Ovary (tissue), 3 donors: ENCODE measurements around the gene SLC12A5.

Source experiments
- EP300 ChIP-seq: sonication (generic); formaldehyde crosslinking; IDR thresholded peaks from one replicate; pipeline ENCODE4 v1.6.1; 2017; ENCODE audit warnings: antibody characterized with exemption
- POLR2A ChIP-seq: fragments of 450-650 bp; IDR thresholded peaks from one replicate; pipeline ENCODE4 v1.6.1; 2017; ENCODE audit warnings: antibody characterized with exemption, mild to moderate bottlenecking, moderate library complexity
- TF ChIP-seq, protein P1 (sequence below), 3 donors: fragments of 450-650 bp in 2 of 3; fragments of 200-600 bp in 1 of 3; IDR thresholded peaks; one replicate each; pipeline versions ENCODE4 v1.5.1 to v1.8.0; 2016 to 2022; ENCODE audit warnings: antibody characterized with exemption in 3 of 3, mild to moderate bottlenecking in 1 of 3
- donor health status: DM: no; HTN: no; CAD: no.

DNA sequence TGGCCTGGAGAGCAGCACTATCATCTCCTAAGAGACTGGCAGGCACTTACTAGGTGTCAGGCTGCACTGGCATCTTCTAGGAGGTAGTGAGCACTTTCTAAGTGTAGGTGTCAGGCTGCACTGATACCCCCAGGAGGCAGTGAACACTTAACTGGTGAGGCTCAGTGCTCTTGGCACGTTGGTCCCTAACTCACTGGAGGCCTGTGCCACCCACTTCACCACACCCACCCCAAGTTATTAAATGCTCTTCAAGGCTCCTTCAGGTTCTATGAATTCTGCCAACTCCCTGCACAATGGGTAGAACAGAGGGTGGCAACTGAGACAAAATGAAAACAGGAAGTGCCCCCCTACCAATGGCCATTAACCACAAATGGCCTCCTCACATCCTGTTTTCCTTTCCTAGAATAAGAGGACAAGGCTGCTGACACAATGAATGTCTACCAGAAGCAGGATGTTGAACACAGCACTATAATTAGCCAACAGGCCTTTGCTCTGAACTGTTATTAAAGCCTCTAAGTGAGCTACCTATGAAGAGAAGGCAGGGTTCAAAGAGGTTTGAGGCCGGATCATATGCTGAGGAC lies 31.4 kb downstream of the SLC12A5 start:
- TF ChIP-seq EP300: no peak
- TF ChIP-seq, protein P1, sequence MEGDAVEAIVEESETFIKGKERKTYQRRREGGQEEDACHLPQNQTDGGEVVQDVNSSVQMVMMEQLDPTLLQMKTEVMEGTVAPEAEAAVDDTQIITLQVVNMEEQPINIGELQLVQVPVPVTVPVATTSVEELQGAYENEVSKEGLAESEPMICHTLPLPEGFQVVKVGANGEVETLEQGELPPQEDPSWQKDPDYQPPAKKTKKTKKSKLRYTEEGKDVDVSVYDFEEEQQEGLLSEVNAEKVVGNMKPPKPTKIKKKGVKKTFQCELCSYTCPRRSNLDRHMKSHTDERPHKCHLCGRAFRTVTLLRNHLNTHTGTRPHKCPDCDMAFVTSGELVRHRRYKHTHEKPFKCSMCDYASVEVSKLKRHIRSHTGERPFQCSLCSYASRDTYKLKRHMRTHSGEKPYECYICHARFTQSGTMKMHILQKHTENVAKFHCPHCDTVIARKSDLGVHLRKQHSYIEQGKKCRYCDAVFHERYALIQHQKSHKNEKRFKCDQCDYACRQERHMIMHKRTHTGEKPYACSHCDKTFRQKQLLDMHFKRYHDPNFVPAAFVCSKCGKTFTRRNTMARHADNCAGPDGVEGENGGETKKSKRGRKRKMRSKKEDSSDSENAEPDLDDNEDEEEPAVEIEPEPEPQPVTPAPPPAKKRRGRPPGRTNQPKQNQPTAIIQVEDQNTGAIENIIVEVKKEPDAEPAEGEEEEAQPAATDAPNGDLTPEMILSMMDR (IDR thresholded peaks at IDR 0.05): no peak
- no peak for TF ChIP-seq POLR2A
